Activated CD4-positive, alpha-beta memory T cell treated with anti-CD3 and anti-CD28 coated beads, Interleukin-2, amount 10 ng/mL, durations not matched to agents 7 days and 5 days (primary cell): Measurements from ENCODE around the gene DAB1. TPM values are rescaled to one million over a fixed set of nuclear protein-coding genes. Genes with fewer than 3 reads are reported as not detected.

ENCODE experiments used
- CTCF ChIA-PET: fragments of 350-600 bp; sonication (Branson Sonifier 250); formaldehyde crosslinking; loops from one replicate; lab custom pipeline; 2021; ENCODE audit warnings: antibody characterized with exemption, inconsistent platforms; lab: Charles Lee
- POLR2A ChIA-PET: fragments of 350-600 bp; sonication (Branson Sonifier 250); formaldehyde crosslinking; loops from one replicate; lab custom pipeline; 2021; ENCODE audit warnings: antibody characterized with exemption; lab: Charles Lee
- DNase-seq: peaks from one replicate; pipeline ENCODE4 v3.0.0-alpha.2; 2020
- H3K27ac Mint-ChIP-seq: one replicate; pipeline ENCODE4 v1.8.0; 2021; ENCODE audit warnings: mild to moderate bottlenecking, mixed read lengths
- H3K27me3 Mint-ChIP-seq: one replicate; pipeline ENCODE4 v1.8.0; 2021; ENCODE audit warnings: mixed read lengths
- H3K36me3 Mint-ChIP-seq: one replicate; pipeline ENCODE4 v1.8.0; 2021; ENCODE audit warnings: low read depth, mixed read lengths
- H3K4me1 Mint-ChIP-seq: one replicate; pipeline ENCODE4 v1.8.0; 2021; ENCODE audit warnings: mixed read lengths
- H3K4me3 Mint-ChIP-seq: one replicate; pipeline ENCODE4 v1.8.0; 2021; ENCODE audit warnings: mild to moderate bottlenecking, mixed read lengths
- H3K9me3 Mint-ChIP-seq: one replicate; pipeline ENCODE4 v1.8.0; 2021; ENCODE audit warnings: mixed read lengths
- total RNA-seq, 2 experiments: library from RNA; stranded (reverse); gene quantifications; one replicate each; pipeline ENCODE4 v1.2.3, GENCODE V29; 2021

DAB1 gene
- total RNA-seq, 2 experiments from 2014 or later, result 3.9 to 4.0 TPM

DNA sequence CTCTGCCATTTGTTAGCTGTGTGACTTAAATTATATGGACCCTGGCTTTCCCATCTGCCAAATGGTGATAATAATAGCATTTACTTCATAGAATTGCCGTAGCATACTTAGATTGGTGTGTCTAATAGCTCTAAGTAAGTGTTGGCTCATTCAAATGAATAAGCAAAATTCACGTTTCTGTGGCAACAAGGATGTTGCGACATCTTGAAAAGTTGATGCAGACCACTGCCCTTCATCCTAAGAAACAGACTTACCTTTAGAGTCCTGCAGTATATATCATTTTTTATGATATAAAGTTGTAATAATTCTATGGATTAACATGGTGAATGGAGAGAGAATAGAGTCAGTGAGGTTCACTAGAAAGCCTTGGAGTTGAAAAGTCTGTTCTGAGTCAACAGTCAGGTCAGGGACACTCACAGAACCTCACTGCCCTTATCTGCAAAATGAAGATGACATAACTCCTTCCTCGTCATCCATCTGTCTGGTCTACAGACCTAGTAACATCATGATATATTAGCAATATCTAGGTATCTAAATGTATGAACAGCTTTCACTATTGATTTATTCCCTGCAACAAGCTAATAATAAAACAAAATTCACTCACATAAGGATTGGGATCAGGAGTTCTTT, 290.8 kb downstream of the DAB1 start:
- no peaks in the 10 kb centered on the region for H3K36me3 Mint-ChIP-seq
- no peaks in the 10 kb centered on the region for H3K27me3 Mint-ChIP-seq
- POLR2A ChIA-PET, result no interaction called here
- no peak overlapping the region for H3K27ac Mint-ChIP-seq
- CTCF ChIA-PET, result no interaction called here
- no peaks in the 10 kb centered on the region for H3K4me1 Mint-ChIP-seq
- DNase-seq, result no peak
- no peak overlapping the region for H3K4me3 Mint-ChIP-seq
- H3K9me3 Mint-ChIP-seq, result no peaks in the 10 kb centered on the region

DNA sequence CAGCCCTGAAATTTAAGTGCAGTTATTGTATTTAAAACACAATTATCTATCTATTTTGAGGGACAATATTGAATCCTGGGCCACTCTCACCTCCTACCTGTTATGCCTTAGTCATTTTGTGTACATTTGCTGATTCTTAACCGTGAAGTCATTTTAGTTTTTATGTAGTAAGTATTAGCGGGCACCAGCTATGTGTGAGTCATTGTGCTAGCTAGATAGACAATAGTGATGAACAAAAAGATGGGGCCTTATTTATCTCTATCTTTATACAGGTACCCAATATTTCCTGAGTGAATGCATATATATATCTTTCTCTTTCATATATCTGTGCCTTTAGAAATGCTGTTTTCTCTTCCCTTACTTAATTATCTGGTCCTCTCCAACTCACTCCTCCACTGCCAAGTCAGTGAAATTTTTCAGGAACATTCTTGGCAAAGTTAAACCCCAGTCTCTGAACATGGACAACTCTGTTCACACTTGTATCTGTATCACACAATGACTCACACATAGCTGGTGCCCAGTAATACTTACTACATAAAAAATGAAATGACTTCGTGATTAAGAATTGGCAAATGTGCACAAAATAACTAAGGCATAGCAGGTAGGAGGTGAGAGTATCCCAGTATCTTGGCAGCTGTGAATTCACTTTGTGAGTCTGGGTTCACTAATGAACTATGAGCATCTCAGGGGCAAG, 292.0 kb downstream of the DAB1 start:
- Mint-ChIP-seq H3K4me3 (no peak overlapping the region), H3K36me3 (no peaks in the 10 kb centered on the region), H3K4me1 (no peaks in the 10 kb centered on the region), H3K27ac (no peak overlapping the region), H3K9me3 (no peaks in the 10 kb centered on the region), H3K27me3 (no peaks in the 10 kb centered on the region)
- POLR2A ChIA-PET, result no interaction called here
- no peak for DNase-seq
- CTCF ChIA-PET, result no interaction called here

DNA sequence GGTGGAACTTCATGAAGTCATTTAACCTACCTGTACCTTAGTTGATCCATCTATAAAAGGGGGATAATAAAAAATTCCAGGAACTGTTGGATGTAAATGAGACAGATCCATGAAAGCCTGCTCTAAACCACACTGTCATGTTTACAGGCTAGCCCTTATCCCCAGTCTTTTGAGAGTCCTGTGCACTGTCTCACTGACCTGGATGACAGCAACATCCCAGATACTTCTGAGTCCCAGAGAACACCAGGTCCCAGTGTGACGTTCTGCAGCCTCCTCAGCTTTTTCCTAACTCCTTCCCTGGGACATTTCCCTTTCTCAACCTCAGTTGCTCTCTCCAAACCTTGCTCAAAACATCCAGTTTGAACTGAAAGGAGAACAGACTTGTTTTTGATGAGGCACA, 292.6 kb downstream of the DAB1 start:
- no peak overlapping the region for H3K4me3 Mint-ChIP-seq
- H3K36me3 Mint-ChIP-seq, result no peaks in the 10 kb centered on the region
- ChIA-PET CTCF (no interaction called here), POLR2A (no interaction called here)
- no peak overlapping the region for H3K27ac Mint-ChIP-seq
- H3K9me3 Mint-ChIP-seq, result no peaks in the 10 kb centered on the region
- H3K27me3 Mint-ChIP-seq, result no peaks in the 10 kb centered on the region
- H3K4me1 Mint-ChIP-seq, result no peaks in the 10 kb centered on the region
- DNase-seq, result no peak

DNA sequence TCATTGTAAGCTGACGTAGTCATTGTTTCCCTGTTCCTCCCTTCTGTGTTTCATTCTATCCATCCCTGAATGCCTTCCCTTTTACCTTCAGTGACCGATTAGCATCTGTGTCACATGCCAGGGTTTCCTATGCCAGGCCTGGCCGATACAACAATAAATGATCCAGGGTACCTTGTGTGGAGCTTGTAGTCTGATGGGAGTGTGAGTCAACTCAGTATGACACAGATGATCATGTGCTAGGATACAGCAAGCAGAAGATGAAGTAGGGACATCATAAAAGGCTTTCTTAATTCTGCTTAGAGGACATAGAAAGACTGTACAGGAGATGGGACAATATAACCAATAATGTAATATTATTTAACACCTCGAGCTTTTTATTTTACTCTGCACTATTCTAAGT, 294.0 kb downstream of the DAB1 start:
- ChIA-PET CTCF (no interaction called here), POLR2A (no interaction called here)
- Mint-ChIP-seq H3K36me3 (no peaks in the 10 kb centered on the region), H3K4me3 (no peak overlapping the region), H3K4me1 (peaks cover 2% of the 10 kb centered on the region), H3K9me3 (no peaks in the 10 kb centered on the region), H3K27ac (no peak overlapping the region), H3K27me3 (no peaks in the 10 kb centered on the region)
- no peak for DNase-seq

DNA sequence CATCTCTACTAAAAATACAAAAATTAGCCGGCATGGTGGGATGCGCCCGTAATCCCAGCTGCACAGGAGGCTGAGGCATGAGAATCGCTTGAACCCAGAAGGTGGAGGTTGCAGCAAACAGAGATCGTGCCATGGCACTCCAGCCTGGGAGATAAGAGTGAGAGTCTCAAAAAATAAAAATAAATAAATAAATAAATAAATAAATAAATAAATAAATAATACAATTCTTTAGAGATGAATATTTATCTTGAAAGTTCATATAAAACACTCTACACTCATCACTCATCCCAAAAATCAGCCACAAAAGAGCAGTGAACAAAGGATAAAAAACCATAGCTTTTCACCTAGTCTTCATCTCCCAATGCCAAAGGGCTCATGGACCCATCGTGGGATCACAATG, 295.9 kb downstream of the DAB1 start:
- ChIA-PET POLR2A (no interaction called here), CTCF (no interaction called here)
- Mint-ChIP-seq H3K9me3 (no peaks in the 10 kb centered on the region), H3K27ac (no peak overlapping the region), H3K4me3 (no peak overlapping the region), H3K36me3 (no peaks in the 10 kb centered on the region), H3K4me1 (peaks cover 3% of the 10 kb centered on the region), H3K27me3 (no peaks in the 10 kb centered on the region)
- DNase-seq, result no peak

DNA sequence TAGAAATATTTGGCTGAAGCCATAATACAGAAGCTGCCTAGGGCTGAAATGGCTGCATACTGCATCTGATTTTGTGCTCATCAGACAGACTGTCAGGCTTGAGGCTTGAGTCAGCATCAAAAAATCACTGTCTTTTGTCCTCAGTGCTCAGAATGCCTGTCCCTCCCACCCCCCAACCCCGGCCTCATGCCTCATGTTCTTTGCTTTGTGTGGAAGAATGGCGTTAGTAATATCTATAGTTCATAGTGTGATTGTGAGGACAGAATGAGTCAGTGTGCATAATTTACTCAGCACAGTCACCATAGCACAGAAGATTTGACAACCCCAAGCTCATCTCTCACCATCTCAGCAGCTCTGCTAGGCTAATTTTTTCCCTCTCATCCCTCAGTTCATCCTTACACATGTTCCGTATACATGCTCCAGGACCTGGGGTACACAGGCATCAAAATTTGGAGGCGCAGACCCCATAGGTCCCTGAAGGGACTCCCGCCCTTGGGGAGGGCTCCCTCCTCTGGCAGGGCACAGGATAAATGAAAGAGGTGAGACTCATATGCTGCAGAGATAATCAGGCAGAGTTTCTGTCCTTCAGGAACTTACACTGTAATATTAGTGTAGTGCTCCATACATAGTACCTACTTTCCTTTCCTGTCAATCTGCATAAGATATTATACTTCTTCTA, 299.0 kb downstream of the DAB1 start:
- Mint-ChIP-seq H3K4me3 (no peak overlapping the region), H3K27ac (no peak overlapping the region), H3K27me3 (no peaks in the 10 kb centered on the region), H3K36me3 (no peaks in the 10 kb centered on the region), H3K9me3 (no peaks in the 10 kb centered on the region), H3K4me1 (peaks cover 3% of the 10 kb centered on the region)
- no peak for DNase-seq
- POLR2A ChIA-PET, result no interaction called here
- CTCF ChIA-PET, result interaction anchor here (1.1 kb wide), 1 partner anchor 293 kb away, joined by 3 read pairs; no protein-coding TSS in a partner anchor

DNA sequence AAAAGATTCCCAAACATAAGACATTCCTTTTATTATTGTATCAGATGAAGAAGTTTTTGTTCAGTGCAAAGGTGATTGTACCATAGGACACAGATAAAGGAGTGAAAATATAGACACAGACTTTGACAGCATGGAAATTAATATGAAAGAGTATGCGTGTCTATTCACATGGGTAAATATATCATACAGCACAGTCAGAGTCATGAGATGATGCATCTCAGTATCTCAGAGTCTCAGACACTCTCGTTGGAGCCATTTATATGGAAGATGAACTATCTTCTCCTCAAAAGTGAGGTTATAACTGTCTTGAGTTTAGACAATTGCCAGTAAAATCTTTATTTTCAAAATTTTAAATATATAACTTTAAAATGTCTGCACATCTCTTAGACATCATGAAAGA, 299.7 kb downstream of the DAB1 start:
- peaks cover 3% of the 10 kb centered on the region for H3K4me1 Mint-ChIP-seq
- ChIA-PET CTCF (interaction anchor here (1.1 kb wide), 1 partner anchor 292 kb away, joined by 3 read pairs; no protein-coding TSS in a partner anchor), POLR2A (no interaction called here)
- H3K27ac Mint-ChIP-seq, result no peak overlapping the region
- H3K9me3 Mint-ChIP-seq, result no peaks in the 10 kb centered on the region
- no peak for DNase-seq
- H3K4me3 Mint-ChIP-seq, result no peak overlapping the region
- no peaks in the 10 kb centered on the region for H3K36me3 Mint-ChIP-seq
- no peaks in the 10 kb centered on the region for H3K27me3 Mint-ChIP-seq

DNA sequence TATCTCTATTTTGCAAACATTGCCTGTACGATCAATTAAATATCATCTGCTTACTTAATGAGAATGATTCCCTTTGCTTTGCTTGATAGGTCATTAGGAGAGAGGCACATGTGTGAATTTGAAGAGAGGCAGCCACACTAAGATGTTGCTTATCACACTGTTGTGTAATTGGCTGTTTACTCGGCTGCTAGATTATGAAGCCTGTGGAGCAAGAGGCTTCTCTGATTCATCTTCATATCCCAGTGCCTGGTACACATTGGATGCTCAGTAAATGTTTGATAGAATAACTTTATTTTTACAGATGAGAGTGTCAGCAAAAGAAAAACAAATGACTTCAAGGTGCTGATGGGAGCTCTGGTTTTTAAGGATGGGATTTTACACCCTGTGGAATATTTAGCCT, 301.8 kb downstream of the DAB1 start:
- Mint-ChIP-seq H3K36me3 (no peaks in the 10 kb centered on the region), H3K4me1 (peaks cover 3% of the 10 kb centered on the region), H3K4me3 (no peak overlapping the region), H3K9me3 (no peaks in the 10 kb centered on the region), H3K27me3 (no peaks in the 10 kb centered on the region), H3K27ac (no peak overlapping the region)
- no peak for DNase-seq
- POLR2A ChIA-PET, result no interaction called here
- CTCF ChIA-PET, result no interaction called here

DNA sequence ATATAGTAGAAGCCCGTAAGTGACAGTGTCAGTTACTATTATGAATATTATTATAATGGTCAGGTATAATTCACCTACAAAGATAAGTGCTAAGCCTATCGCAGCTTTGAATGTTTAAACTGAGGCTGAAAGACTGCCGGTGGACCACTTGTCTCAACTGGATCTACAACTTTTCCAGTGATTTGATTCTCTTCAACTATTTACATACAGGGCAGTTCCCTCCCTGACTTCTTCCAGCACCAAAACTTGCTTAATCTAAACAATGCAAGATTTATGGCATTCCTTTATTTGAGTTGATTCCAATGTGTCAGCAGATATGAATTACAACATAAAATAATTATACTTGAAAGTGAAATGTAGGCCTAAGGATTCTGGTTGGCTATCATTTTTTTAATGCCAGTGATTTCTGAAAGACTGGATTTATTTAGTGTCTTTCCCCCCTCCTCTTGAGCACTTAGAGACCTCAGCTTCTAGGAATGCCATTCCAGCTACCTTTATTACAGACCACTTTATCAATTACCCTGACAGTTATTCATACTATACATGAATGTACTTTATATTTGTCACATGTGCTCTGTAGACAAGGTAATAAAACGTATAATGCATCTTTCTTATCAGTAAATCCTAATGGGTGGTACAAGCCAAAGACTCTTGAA, 304.8 kb downstream of the DAB1 start:
- DNase-seq, result no peak
- ChIA-PET CTCF (no interaction called here), POLR2A (no interaction called here)

DNA sequence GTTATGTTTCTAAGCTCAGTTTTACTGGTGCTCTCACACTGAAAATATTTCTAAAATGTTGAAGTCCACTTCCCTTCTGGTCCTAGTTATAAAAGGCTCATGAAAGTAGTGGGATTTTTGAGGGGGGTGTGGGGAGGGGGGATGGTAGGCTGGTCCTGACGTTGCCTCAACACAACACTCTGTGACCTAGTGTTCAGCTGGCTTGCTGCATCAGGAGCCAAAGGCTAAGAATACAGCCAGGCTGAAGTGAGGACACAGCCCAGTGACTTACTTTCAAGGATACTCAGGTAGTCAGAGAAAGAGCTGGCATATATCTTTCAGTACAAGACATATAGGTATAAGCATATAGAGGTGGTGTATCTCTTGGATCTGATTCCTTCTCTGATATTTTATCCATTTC, 306.1 kb downstream of the DAB1 start:
- no peaks in the 10 kb centered on the region for H3K9me3 Mint-ChIP-seq
- POLR2A ChIA-PET, result no interaction called here
- no peaks in the 10 kb centered on the region for H3K36me3 Mint-ChIP-seq
- DNase-seq, result no peak
- no peaks in the 10 kb centered on the region for H3K27me3 Mint-ChIP-seq
- CTCF ChIA-PET, result interaction anchor here (0.5 kb wide), 1 partner anchor 1834 kb away, joined by 3 read pairs; no protein-coding TSS in a partner anchor
- no peak overlapping the region for H3K27ac Mint-ChIP-seq
- no peak overlapping the region for H3K4me3 Mint-ChIP-seq
- H3K4me1 Mint-ChIP-seq, result no peaks in the 10 kb centered on the region

More for the DNA sequence above, 304.8 kb downstream of the DAB1 start:
- H3K4me3 Mint-ChIP-seq, result no peak overlapping the region
- H3K27ac Mint-ChIP-seq, result no peak overlapping the region
- no peaks in the 10 kb centered on the region for H3K4me1 Mint-ChIP-seq
- H3K9me3 Mint-ChIP-seq, result no peaks in the 10 kb centered on the region
- no peaks in the 10 kb centered on the region for H3K36me3 Mint-ChIP-seq
- no peaks in the 10 kb centered on the region for H3K27me3 Mint-ChIP-seq

DNA sequence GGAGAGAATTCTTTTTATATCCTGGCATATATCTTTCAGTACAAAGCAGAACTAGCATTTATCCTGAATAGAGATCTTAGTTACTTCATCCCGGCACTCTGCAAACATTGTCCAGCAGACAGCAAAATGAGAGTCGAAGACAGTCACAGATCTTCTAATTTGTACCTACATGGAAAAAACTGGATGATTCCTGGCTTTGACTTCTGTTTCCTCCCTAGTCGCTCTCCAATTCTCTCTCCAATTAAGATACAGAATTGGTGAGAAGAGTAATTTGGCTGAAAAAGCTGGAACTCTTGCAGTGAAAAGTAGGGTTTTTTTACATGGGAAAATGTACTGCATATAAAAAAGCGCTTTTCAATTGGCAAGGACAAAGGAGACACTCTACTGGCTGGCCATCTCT, 307.0 kb downstream of the DAB1 start:
- H3K9me3 Mint-ChIP-seq, result no peaks in the 10 kb centered on the region
- ChIA-PET CTCF (no interaction called here), POLR2A (no interaction called here)
- no peaks in the 10 kb centered on the region for H3K27me3 Mint-ChIP-seq
- DNase-seq, result no peak
- no peak overlapping the region for H3K27ac Mint-ChIP-seq
- H3K36me3 Mint-ChIP-seq, result no peaks in the 10 kb centered on the region
- H3K4me1 Mint-ChIP-seq, result no peaks in the 10 kb centered on the region
- H3K4me3 Mint-ChIP-seq, result no peak overlapping the region

DNA sequence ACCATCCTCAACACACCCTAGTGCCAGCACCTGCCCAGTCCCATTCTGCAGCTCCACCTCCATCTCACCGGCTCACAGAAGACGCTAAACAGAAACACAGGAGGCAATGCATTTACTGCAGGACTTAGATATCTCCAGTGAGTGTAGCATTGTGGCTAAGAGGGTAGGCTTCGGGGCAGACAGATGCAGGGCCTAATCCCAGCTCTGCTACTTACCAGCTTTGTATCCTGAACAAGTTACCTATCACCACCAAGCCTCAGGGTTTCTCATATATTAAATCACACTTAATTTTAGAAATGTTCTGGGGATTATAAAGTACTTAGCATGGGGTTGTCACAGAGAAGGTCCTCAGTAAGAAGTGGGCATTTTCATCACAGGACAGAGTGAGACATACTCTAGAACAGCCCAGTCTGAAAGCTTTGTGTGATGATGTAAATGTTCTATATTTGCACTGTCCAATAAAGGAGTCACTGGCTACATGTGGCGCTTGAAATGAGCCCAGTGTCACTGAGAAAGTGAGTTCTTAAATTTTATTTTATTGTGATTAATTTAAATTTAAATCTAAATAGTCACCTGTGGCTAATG, 308.7 kb downstream of the DAB1 start:
- no peak overlapping the region for H3K4me3 Mint-ChIP-seq
- DNase-seq, result no peak
- ChIA-PET CTCF (no interaction called here), POLR2A (no interaction called here)
- no peaks in the 10 kb centered on the region for H3K4me1 Mint-ChIP-seq
- H3K36me3 Mint-ChIP-seq, result no peaks in the 10 kb centered on the region
- H3K27ac Mint-ChIP-seq, result no peak overlapping the region
- H3K27me3 Mint-ChIP-seq, result no peaks in the 10 kb centered on the region
- no peaks in the 10 kb centered on the region for H3K9me3 Mint-ChIP-seq

DNA sequence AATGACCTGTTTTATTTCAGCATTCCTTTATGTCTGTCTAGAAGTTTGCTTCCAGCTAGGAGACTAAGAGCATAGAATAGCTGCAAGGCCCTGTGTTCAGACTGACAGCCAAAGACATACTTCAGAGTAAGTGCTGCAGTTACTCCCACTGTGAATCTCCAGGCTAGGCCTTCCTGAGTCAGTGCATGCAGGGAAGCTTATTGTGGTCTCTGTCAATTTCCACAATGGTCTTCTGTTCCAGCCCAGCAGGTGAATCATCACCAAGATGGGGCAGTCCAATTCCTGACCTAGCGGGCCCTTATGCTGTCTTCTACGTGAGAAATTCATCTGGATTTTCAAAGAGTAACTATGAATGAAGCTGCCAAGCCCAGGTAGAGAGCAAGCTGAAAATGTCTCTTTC, 311.7 kb downstream of the DAB1 start:
- no peaks in the 10 kb centered on the region for H3K9me3 Mint-ChIP-seq
- no peaks in the 10 kb centered on the region for H3K4me1 Mint-ChIP-seq
- no peaks in the 10 kb centered on the region for H3K36me3 Mint-ChIP-seq
- POLR2A ChIA-PET, result no interaction called here
- CTCF ChIA-PET, result no interaction called here
- H3K27me3 Mint-ChIP-seq, result no peaks in the 10 kb centered on the region
- no peak overlapping the region for H3K4me3 Mint-ChIP-seq
- no peak overlapping the region for H3K27ac Mint-ChIP-seq
- no peak for DNase-seq
